GM19395 (cell line): ENCODE data around the gene ANKRD12.

Experiments used
- ATAC-seq: cut with Tn5 transposase; IDR thresholded peaks from one replicate; pipeline ENCODE4 v1.9.1; 2021; ENCODE audit warnings: mild to moderate bottlenecking, moderate library complexity; ENCODE audit not compliant: unreplicated experiment

The ANKRD12 gene

DNA sequence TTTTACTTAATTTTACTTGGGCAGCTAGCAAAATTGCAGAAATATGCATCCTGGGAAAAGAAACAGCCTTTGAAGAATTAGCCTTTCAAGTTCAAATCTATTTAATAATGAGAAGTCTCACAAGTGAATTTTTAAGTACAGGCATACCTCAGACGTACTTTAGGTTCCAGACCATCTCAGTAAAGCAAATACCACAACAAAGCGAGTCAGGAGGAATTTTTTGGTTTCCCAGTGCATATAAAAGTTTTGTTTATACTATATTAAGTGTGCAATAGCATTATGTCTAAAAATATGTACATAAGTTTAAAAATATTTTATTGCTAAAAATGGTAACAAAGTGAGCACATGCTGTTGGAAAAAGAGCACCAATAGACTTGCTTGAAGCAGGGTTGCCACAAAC, 147.2 kb downstream of the ANKRD12 start:
- no peak for ATAC-seq

DNA sequence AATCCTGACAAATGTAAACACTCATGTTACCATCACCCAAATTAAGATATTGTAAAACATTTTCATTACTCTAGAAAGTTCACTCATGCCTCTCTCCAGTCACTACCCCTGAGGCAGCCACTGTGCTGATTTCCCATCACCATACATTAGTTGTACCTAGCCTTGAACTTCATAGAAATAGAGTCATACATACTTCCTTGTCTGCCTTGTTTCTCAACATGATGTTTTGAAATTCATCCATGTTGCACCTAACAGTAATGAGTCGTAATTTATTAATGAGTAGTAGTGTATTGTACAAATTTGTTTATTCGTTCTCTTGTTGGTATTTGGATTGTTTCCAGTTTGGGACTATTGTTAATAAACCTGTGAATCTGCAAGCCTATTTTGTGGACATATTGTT, 149.0 kb downstream of the ANKRD12 start:
- ATAC-seq, result no peak

DNA sequence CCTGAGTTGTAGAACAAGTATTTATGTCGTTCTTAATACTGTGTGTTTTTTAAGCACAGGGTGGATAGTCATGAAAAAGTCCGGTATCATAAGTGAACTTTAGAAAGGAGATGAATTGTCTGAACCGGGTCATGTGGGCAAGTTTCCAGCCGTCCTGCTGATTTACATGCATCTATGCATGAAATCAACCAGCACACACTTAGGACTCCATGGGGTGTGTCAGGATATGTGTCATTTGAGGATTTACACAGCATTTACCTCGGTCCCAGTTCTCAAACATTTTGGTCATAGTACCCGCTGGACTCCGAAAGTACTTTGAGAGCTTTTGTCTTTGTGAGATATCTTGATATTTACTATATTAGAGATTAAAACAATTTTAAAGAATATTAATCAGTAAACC, 150.5 kb downstream of the ANKRD12 start:
- ATAC-seq, result no peak

DNA sequence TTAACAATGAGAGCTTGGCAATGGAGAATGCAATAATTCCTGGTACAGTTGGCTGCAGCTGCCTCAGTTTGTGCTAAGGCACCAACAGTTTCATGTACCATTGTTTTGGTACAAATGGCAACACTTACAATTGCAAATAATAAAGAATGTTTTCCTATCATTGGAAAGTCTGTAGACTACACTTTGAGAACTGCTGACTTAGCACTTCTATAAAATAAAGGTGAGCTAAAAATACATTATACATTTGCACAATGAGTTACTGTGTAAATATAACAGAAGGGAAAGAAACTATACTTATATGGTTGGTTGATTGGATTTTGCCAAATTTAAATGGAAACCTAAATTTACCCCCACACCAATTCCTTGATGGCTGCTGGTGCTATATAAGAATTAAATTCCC, 153.1 kb downstream of the ANKRD12 start:
- no peak for ATAC-seq

DNA sequence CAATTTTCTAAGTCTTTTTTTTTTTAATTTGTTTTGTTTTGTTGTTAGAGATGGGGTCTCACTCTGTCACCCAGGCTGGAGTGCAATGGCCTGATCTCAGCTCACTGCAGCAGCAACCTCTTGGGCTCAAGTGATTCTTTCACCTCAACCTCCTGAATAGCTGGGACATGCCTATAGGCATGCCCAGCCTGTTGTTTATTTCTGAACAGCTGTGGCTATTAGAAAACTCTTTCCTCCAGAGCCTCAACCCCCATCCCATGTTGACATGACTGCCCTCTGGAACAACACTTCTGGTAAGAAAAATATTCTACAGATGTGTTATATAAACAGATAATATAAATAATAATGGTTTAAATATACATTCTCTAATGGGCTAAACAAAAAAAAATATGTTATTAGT, 153.6 kb downstream of the ANKRD12 start:
- no peak for ATAC-seq

DNA sequence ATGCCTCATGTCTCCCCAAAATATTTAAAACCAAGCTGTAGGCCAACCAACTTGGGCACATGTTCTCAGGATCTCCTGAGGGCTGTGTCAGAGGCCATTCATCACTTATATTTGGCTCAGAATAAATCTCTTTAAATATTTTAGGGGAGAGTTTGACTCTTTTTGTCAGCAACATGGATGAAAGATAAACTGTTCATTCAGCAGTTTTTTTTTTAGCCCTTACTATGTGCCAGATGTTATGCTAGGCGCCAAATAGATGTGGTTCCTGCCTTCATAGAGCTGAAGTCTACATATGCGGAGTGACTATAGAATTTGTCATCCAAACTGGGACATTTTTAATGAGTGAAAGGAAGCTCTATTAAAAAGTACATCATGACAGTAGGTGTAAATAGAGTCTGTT, 155.5 kb downstream of the ANKRD12 start:
- ATAC-seq, result no peak

DNA sequence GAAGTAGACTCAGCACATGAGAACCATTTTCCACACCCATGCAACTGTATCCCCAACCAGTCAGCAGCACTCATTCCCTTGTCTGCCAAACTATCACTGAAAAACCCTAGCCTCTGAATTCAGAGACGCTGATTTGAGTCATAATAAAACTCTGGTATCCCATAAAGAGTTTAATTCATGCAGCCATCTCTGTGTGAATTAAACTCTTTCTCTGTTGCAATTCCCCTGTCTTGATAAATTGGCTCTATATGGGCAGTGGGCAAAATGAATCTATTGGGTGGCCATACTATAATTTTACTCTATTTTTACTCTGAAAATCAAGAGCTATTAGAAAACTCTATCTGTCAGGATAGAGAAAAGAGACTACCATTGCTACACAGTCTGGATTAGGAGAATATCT, 157.4 kb downstream of the ANKRD12 start:
- no peak for ATAC-seq

DNA sequence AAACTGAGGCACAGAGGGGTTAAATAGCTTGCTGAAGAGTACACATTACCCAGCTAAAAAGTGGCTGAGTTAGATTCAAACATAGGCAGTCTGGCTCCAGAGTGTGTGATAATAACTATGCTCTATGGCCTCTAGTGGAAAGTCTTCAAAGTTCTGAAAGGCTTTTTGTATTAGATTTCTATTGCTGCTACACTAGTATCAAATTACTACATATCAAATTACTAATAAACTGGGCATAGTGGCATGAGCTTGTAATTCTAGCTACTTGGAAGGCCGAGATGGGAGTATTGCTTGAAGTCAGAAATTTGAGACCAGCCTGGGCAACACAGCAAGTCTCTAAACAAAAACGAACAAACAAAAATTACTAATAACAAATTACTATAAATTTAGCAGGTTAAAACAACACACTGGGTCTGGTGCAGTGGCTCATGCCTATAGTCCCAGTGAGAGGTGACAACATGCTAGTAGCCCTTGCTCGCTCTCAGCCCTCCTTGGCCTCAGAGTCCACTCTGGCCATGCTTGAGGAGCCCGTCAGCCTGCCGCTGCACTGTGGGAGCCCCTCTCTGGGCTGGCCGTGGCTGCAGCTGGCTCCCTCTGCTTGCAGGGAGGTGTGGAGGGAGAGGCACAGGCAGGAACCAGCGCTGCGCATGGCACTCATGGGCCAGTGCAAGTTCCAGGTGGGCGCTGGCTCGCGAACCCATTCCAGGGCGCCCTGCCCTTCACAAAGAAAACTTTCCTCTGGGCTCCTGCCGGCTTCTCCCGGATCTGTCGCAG, 159.8 kb downstream of the ANKRD12 start:
- no peak for ATAC-seq

DNA sequence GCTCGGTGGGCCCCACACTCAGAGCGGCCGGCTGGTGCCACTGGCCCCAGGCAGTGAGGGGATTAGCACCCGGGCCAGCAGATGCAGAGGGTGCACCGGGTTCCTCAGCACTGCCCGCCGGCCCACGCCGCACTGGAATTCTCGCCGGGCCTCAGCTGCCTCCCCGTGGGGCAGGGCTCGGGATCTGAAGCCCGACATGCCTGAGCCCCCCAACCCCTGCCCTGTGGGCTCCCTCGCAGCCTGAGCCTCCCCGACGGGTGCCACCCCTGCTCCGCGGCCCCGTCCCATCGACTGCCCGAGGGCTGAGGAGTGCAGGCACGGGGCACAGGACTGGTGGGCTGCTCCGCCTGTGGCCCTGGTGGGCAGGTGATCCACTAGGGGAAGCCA, 160.4 kb downstream of the ANKRD12 start:
- no peak for ATAC-seq

DNA sequence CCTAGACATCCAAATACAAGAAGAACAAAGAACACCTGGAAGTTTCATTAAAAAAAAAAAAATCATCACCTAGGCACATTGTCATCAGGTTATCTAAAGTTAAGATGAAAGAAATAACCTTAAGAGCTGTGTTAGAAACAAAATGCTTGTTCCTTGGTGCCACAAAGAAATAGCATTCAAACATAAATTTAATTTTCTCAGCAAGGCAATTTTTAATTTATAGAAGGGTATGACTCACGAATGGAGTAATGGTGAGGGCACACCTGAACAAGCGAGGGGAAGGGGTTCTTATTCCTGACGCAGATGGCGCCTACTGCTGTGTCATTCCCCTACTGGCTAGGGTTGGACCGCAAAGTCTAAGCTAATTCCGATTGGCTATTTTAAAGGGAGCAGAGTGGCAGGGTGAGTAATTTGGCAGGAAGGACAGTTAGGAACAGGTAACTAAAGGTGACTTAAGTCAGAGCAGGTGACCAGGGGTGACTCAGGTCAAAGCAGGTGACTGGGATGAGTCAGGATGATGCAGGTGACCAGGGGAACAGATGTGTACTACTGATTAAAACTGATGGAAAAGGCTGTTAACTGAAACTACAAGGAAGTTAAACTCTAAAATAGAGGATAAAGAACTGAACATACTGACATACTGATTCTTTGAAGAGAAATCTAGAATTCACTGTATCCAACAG, 167.9 kb downstream of the ANKRD12 start:
- no peak for ATAC-seq

DNA sequence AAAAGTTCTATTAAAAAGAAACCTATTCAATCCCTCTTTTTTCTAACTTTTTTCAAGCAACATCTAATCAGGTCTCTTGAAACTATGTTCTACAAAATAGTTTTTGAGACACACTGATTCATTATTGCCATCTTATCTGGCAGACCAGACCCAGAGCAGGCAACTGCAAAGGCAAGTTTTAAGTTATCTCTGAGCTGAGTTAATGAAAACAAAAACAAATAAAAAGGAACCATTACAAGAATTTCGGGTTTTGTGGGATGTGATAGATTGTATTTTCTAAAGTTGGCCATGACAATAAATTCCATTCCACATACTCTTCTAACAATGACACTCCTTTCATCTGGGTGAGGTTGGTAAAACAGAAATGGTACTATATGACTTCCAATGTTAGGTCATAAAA, 182.8 kb downstream of the ANKRD12 start:
- no peak for ATAC-seq

DNA sequence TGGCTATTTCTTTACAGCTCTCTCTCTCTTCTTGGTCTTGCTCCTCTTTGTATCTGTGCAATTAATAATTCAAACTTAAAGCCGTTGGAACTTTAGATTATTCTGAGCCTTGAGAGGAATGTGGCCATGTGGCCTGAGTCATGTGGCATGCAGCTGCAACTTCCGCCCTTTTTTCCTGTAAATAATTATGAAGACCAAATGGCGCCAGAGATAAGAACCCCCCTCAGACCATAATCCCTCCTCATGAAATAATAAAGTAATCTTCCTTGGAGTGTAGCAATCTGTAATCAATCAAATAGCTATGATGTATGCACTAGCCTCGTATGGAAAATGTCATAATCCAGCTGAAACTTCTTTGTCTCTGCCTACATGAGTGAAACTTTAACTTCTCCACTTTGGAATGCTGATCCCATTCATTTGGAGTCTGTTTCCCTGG, 184.5 kb downstream of the ANKRD12 start:
- no peak for ATAC-seq

DNA sequence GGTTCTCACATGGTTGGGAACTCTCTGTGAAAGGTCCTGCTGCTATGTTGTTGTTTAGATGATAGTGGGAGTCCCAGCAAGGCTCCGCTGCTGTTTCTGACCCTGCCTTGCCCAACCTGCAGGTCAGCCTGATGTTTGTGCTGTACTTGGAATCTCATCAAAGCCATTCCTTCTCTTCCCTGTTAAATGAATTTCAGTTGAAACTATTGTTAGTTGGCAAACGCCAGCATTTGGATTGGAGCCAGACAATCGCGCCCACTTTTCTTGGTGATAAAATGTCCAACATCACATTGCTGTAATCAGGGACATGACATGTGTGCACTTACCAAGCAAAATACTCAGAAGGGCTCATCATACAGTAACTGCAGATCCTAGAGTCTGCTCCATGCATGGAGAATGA, 185.2 kb downstream of the ANKRD12 start:
- ATAC-seq, result no peak

DNA sequence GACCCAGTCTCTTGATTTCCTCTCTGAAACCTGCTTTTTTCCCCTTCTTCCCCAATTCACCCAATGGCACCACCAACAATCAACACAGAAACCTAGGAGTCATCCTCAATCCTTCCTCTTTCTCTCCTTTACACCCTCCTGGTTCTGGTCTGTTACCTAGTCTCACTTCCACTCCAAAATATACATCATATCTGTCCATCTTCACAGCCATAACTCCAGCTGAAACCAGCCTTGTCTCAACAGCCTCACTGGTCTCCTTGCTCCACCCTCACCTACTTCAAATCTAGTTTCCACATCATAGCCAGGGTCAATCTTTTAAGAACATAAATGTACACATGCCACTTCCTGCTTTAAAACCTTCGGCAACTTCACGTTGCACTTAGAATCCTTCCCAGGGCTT, 186.2 kb downstream of the ANKRD12 start:
- ATAC-seq, result no peak

DNA sequence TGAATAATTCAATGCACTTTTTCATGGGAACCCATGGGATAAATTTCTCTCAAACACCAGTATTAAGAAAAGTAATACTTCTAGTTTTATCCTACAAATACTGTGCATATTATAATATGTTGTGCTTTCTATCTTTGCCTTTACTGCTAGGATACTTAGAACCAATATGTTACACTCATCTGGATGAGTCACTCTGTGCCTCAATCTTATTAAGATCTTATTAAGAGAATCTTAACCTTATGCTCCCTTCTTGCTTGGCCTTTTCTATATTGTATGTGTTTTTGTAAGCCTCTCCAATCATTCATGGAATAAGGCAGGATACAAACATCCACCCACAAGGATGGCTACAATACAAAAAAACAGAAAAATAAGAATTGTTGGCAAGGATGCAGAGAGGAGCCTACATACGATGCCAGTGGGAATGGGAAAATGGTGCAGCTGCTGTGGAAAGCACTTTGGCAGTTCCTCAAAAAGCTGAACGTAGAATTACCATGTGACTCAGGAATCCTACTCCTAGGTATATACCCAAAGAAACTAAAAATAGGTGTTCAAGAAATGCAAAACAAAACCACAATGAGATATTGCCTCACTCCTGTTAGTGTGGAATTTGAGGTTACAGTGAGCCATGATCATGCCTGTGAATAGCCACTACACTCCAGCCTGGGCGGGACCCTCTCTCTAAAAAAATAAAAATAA, 187.3 kb downstream of the ANKRD12 start:
- no peak for ATAC-seq

DNA sequence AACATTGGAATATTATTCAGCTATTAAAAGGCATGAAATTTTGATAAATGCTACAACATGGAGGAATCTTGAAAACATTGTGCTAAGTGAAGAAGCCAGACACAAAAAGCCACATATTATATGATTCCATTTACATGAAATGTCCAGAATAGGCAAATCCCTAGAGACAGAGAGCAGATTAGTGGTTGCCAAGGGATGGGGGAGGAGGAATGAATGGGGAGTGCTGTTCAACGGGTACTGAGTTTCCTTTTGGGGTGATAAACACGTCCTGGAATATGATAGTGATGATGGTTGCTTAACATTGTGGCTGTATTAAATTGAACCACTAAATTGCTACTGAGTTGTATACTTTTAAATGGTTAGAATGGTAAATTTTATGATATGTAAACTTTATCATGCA, 189.1 kb downstream of the ANKRD12 start:
- ATAC-seq, result no peak

DNA sequence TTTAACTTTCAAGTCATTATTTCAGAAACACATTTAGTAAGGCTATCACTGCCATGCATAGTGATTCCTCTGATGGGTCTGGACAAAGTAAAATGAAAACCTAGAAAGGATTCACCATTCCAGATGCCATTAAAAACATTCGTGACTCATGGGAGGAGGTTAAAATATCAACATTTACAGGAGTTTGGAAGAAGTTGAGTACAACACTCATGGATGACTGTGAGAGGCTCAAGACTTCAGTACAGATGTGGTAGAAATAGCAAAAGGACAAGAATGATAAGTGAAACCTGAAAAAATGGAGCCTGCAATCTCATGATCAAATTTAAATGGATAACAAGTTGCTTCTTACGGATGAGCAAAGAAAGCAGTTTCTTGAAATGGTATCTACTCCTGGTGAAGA, 192.2 kb downstream of the ANKRD12 start:
- ATAC-seq, result no peak

DNA sequence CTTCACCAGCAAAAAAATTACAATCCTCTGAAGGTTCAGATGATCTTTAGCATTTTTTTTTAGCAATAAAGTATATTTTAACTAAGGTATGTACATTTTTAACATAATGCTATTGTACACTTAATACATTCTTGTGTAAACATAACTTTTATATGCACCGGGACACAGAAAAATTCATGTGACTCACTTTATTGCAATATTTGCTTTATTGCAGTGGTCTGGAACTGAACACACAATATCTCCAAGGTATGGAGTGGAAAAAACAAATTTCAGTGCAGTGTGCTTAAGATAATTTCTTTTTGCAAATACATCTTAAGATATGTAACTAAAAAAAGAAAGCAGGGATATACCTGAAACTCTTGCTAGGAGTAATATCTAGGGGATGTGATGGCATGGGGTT, 192.9 kb downstream of the ANKRD12 start:
- no peak for ATAC-seq

DNA sequence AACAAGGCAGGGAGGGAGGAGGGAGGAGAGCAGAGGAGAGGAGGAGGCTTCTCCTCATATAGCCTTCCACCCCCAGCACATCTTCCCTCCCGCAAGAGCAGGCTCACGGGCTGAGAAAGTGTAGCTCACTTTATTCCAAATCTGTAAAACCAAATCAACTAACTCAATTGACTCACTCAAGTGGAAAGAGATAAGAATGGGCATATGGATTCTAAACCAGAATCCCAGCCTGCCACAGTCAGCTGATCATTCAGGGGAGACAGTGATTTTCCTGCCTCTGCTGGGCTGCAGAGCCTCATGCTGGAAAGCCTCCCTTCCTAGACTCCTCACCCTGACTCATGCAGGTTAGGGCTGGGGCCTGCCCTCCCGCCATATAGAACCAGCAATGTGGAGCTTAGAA, 193.8 kb downstream of the ANKRD12 start:
- no peak for ATAC-seq

DNA sequence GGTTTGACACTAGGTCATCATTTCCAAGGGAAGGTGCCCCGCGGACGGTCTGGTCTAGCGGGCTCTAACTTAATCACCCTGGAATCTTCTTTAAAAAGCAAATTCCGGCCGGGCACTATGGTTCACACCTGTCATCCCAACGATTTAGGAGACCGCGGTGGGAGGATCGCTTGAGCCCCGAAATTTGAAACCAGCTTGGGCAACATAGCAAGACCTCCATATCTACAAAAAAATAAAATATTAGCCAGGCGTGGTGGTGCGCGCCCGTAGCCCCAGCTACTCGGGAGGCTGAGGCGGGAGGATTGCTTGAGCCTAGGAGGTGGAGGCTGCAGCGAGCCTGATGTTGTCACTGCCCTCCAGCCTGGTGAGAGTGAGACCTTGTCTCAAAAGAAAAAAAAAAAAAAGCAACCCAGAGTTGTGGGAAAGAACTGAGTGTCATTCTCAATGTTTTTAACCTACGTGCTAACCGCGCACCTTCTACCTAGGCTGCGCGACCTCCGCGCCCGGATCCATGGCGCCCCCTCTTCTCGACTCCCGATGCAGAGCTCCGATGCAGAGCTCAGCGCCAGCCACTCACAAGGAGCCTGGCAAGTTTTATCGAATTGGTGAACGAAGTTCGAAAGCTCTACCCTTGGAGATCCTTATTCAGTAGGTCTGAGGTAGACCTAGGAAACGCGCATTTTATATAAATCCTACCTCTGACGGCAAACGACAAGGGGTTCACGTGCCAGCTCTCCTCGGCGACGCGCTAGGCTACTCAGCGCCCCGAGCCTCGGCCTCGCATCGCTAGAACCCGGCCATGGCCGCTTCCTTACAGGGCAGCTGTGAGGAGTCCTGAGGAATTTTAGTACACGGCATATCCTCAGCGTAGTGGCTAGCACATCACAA, 197.1 kb downstream of the ANKRD12 start:
- ATAC-seq, result peak; percentile 53

DNA sequence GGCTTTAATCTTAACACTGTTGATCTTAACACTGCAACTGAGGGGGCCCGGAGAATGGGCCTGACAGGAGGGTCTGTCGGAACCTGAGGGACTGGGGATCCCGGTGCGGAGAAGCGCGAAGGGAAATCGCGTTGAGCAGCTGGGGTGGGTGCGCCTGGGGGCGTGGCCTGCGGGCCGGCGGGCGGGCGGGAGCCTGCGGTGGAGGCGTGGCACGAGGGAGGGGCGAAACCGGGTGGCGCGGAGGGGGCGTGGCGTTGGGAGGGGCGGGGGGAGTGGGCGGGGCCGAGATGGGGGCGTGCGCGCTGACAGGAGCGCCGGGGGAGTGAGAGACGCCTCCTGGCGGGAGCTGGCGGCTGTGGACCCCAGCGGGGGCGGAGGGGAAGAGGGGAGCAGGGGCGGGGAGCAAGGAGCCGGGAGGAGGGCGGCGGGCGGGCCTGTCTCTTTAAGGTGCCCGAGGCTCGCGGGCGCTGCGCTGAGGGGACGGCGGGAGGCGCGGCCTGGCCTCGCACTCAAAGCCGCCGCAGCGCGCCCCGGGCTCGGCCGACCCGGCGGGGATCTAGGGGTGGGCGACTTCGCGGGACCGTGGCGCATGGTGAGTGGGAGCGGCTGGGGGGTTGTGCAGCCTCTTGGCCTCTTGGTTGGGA, 197.9 kb downstream of the ANKRD12 start, which contains the start of gene TWSG1:
TSS of gene TWSG1 (plus strand) at position 445 of the 644 bp plus-strand sequence. CDS start 2,457 bp downstream, outside the sequence.
- peak; percentile 77 for ATAC-seq
